ENCODE results near the gene ANKRD42. TPM values are rescaled to one million over a fixed set of nuclear protein-coding genes. Genes with fewer than 3 reads are reported as not detected.
A peak's percentile ranks its signal among the peaks of the same experiment; 100 is the strongest.

The ANKRD42 gene
- polyA plus RNA-seq, 2 of the 4 experiments (the other 2 are of a cell fraction): 9.1 to 13.2 TPM

DNA sequence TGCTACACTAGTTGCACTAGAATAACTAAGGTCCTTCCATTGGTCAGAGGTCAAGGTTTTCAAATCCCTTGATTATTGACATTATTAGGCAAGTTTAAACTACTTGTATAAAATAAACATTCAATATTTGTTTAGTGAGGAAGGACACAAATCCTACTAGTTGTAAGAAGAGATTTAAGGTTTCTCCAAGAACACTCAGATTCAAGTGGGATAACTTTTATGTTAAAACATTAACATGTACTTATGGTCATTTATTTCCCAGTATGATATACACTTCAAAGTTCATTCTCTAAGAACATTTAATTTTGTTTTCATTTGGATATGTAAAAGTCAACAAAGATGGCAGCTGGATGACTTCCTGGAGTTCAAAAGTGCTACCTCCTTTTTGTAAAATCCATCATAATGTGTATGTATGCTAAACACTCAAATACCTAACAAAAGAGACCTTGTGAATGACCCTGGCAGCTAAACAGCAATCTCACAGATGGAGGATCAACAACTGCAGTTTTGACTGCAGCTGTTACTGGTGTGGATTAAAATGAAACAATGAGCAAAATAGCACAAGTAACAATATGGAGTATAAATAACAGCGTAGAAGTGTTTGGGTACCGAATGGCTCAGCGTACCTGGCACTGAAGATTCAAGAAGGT is 91.1 kb downstream of the ANKRD42 start:
- CTCF ChIA-PET: interaction anchor here (0.6 to 1.7 kb wide), 3 partner anchors 8 to 535 kb away, joined by 3 to 5 read pairs (median 3); no protein-coding TSS in a partner anchor
- no peak for ATAC-seq
- FAIRE-seq: no peak

DNA sequence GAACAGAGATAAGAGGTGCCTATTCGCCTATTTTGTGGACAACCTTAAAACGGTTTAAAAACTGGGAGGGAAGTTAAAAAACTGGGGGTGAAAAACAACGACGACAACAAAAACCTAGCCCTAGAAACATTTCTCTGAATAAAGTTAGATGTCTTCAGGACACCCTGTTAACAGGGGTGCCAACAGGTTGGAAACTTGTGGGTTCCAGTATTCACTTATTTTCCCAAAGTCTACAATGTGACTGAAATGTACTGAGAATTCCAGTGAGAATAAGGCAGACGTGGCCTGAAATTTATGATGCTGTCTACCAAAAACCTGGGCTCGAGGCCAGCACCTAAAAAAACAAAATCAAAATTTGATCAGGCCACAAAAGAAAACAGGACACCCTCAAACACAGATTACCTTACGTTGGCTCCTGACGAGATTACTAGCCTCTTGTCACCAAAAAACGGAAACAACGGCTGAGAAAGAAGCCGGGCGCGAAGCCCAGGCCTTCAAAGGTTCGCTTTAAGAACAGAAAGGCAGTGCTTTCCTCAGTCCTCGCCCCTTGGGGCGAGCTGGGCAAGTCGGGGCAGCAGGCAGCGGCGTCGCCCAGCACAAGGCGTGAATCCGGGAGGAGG is 91.7 kb downstream of the ANKRD42 start:
- H3K27ac ChIP-seq: peak overlapping the region; percentile 93 to 95
- H3K9me3 ChIP-seq: no peaks in the 10 kb centered on the region
- CTCF ChIA-PET: interaction anchor here (0.9 to 1.2 kb wide), 2 partner anchors 9 to 10 kb away, joined by 3 to 4 read pairs; no protein-coding TSS in a partner anchor
- WGBS (ENCODE audit: missing lambda C conversion rate): 4% methylated on average over 14 of the region's 22 CpGs
- DNase-seq (ENCODE audit: low read depth in 1 of 2, low spot score in 1 of 2) (no peak), ATAC-seq (peak in 1 of 2 experiments; percentile 82; a peak in 4 of 6 replicates), FAIRE-seq (no peak)
- POLR2A ChIA-PET: interaction anchor here (0.5 to 2.6 kb wide), 14 partner anchors 9 to 535 kb away, joined by 3 to 34 read pairs (median 5); partner anchors contain the start of genes ANKRD42, DDIAS, PCF11 and PRCP
- peaks cover 7% of the 10 kb centered on the region; the same call in 2 of the 3 replicates for H3K4me1 ChIP-seq
- no peak for TF ChIP-seq RCOR1 (IDR thresholded peaks at IDR 0.05; ENCODE audit: low read depth, low read length)
- no peak for TF ChIP-seq CHD2 (IDR thresholded peaks at IDR 0.05; ENCODE audit: low read length, partially characterized antibody)
- TF ChIP-seq, protein P1, sequence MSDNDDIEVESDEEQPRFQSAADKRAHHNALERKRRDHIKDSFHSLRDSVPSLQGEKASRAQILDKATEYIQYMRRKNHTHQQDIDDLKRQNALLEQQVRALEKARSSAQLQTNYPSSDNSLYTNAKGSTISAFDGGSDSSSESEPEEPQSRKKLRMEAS (IDR thresholded peaks at IDR 0.05): peak; percentile 71; the same call in 1 of the 2 replicates
- TF ChIP-seq, protein P2, sequence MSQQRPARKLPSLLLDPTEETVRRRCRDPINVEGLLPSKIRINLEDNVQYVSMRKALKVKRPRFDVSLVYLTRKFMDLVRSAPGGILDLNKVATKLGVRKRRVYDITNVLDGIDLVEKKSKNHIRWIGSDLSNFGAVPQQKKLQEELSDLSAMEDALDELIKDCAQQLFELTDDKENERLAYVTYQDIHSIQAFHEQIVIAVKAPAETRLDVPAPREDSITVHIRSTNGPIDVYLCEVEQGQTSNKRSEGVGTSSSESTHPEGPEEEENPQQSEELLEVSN (IDR thresholded peaks at IDR 0.05; ENCODE audit: borderline replicate concordance, low read depth): peak; percentile 70; the same call in 1 of the 2 replicates
- TF ChIP-seq NPAS2 (CRISPR knock-in tag; IDR thresholded peaks at IDR 0.05; ENCODE audit: borderline replicate concordance): no peak
- H3K4me2 ChIP-seq: peak overlapping the region; percentile 96
- H3K4me3 ChIP-seq: peak overlapping the region; percentile 81

More for the DNA sequence above, 91.1 kb downstream of the ANKRD42 start:
- TF ChIP-seq PHF8 (IDR thresholded peaks at IDR 0.05; ENCODE audit: borderline replicate concordance, low read depth) (no peak), CEBPB (IDR thresholded peaks at IDR 0.05) (no peak)
- no peak for DNase-seq (ENCODE audit: low read depth in 1 of 2, low spot score in 1 of 2)
- H3K4me3 ChIP-seq: peak overlapping the region; percentile 81
- peak overlapping the region; percentile 93 to 95 for H3K27ac ChIP-seq
- H3K4me1 ChIP-seq: peaks cover 7% of the 10 kb centered on the region; the same call in 2 of the 3 replicates
- peak overlapping the region; percentile 96 for H3K4me2 ChIP-seq
- 12% methylated on average over 3 of the region's 3 CpGs for WGBS (ENCODE audit: missing lambda C conversion rate)
- POLR2A ChIA-PET: interaction anchor here (0.6 to 2.6 kb wide), 2 partner anchors 44 to 384 kb away, joined by 11 to 34 read pairs; partner anchors contain the start of genes DDIAS and PRCP
- no peaks in the 10 kb centered on the region for H3K9me3 ChIP-seq

DNA sequence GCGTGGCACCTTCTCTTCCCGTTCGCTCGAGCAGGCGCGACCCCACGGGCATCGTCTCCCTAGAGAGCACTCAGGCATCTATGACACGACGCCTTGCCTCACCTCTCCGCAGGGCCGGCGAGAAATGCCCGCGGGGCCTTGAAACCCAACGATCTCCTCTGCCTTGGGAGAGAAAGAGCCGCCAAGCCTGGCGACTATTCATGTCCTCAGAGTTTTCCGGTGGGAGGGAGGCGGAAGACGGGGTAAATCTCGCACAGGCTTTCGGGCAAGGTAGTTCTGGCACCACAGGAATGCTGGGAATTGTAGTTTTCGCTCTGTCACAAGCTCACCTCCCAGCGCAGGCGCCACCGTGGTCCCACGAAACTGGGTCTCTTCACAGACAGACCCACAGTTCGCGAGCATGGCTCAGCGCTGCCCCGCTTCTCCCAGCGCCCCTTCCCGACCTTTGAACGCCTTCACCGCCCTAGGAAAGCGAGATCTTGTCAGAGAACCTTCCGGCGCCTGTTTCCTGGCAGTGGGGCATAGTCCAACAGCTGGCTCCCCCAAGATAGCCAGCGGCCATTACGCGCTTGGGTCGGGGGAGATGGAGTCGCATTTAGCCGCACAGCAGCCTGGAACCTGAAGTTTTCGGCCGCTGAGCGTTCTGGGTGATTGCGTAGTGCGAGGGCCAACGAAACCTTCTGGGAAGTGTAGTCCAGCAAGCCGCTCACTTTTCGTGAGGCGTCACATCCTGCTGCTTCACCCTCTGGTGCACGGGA is 92.4 kb downstream of the ANKRD42 start, which contains the start of gene CCDC90B:
Gene CCDC90B, minus strand, starts transcription at position 597 of the 758 bp plus-strand sequence. Its CDS starts 395 bp downstream, at position 202.
- ATAC-seq (peak; percentile 96 to 97), FAIRE-seq (peak; percentile 63), DNase-seq (ENCODE audit: low read depth in 1 of 2, low spot score in 1 of 2) (peak; percentile 97 to 98)
- ChIA-PET POLR2A (interaction anchor here (0.5 to 2.6 kb wide), 14 partner anchors 10 to 534 kb away, joined by 3 to 34 read pairs (median 5); partner anchors contain the start of genes ANKRD42, DDIAS, PCF11 and PRCP), CTCF (interaction anchor here (0.9 to 1.2 kb wide), 3 partner anchors 9 to 214 kb away, joined by 3 to 4 read pairs (median 3); partner anchors contain the start of gene RAB30)
- Histone ChIP-seq H3K4me2 (peak within 1 kb of the TSS; percentile 96), H3K27ac (peak within 1 kb of the TSS; percentile 93 to 95), H3K4me3 (peak within 1 kb of the TSS; percentile 81), H3K9me3 (no peaks in the 10 kb centered on the region), H3K4me1 (peaks cover 7% of the 10 kb centered on the region; the same call in 2 of the 3 replicates)
- WGBS (ENCODE audit: missing lambda C conversion rate): under 1% methylated on average over 29 of the region's 55 CpGs
- TF ChIP-seq SREBF2 (IDR thresholded peaks at IDR 0.05) (no peak), RNF2 (IDR thresholded peaks at IDR 0.05; ENCODE audit: borderline replicate concordance, low read depth) (no peak), CBX2 (IDR thresholded peaks at IDR 0.05; ENCODE audit: borderline replicate concordance, low read depth) (no peak), NFE2L2 (conservative IDR thresholded peaks at IDR 0.05; ENCODE audit: low read length) (no peak), TP53 (CRISPR knock-in tag; IDR thresholded peaks at IDR 0.05) (no peak), HOXB5 (CRISPR knock-in tag; IDR thresholded peaks at IDR 0.05) (no peak), HEYL (CRISPR knock-in tag; IDR thresholded peaks at IDR 0.05) (no peak), FOSL2 (IDR thresholded peaks at IDR 0.05) (no peak), FOSL2 (CRISPR knock-in tag; IDR thresholded peaks at IDR 0.05) (no peak), NPAS2 (CRISPR knock-in tag; IDR thresholded peaks at IDR 0.05; ENCODE audit: borderline replicate concordance) (no peak), SMC3 (IDR thresholded peaks at IDR 0.05) (0 out of 3 replicates have a peak, but pooled peaks have one; percentile 13), CBX8 (IDR thresholded peaks at IDR 0.05) (no peak), JUNB (IDR thresholded peaks at IDR 0.05) (no peak), MYC (IDR thresholded peaks at IDR 0.05; ENCODE audit: borderline replicate concordance, low read length) (peak; percentile 17; the same call in 1 of the 2 replicates), PHF8 (IDR thresholded peaks at IDR 0.05; ENCODE audit: borderline replicate concordance, low read depth) (peak; percentile 98; the same call in 1 of the 2 replicates), HOXB13 (CRISPR knock-in tag; IDR thresholded peaks at IDR 0.05; ENCODE audit: low read depth) (no peak), ESRRA (IDR thresholded peaks at IDR 0.05; ENCODE audit: borderline replicate concordance, low read length) (no peak), CHD4 (IDR thresholded peaks at IDR 0.05; ENCODE audit: borderline replicate concordance) (no peak), KDM5A (IDR thresholded peaks at IDR 0.05) (no peak), ZFP36 (IDR thresholded peaks at IDR 0.05; ENCODE audit: borderline replicate concordance, partially characterized antibody) (no peak)
- TF ChIP-seq, protein P3, sequence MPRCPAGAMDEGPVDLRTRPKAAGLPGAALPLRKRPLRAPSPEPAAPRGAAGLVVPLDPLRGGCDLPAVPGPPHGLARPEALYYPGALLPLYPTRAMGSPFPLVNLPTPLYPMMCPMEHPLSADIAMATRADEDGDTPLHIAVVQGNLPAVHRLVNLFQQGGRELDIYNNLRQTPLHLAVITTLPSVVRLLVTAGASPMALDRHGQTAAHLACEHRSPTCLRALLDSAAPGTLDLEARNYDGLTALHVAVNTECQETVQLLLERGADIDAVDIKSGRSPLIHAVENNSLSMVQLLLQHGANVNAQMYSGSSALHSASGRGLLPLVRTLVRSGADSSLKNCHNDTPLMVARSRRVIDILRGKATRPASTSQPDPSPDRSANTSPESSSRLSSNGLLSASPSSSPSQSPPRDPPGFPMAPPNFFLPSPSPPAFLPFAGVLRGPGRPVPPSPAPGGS (IDR thresholded peaks at IDR 0.05): peak; percentile 79; the same call in 2 of the 3 replicates
- TF ChIP-seq, protein P4, sequence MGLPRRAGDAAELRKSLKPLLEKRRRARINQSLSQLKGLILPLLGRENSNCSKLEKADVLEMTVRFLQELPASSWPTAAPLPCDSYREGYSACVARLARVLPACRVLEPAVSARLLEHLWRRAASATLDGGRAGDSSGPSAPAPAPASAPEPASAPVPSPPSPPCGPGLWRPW (IDR thresholded peaks at IDR 0.05): no peak

Measured in A549 (cell line).